Panc1 (cell line): Measurements from ENCODE around the gene ZNF442.

Experiments
- CTCF ChIP-seq: fragments of 450-650 bp; IDR thresholded peaks from 2 replicates; pipeline ENCODE4 v1.5.1; 2017; ENCODE audit warnings: mild to moderate bottlenecking
- POLR2AphosphoS5 ChIP-seq: IDR thresholded peaks from 2 replicates; pipeline ENCODE4 v1.6.1; 2012; ENCODE audit warnings: mild to moderate bottlenecking, low read depth, low read length, moderate library complexity
- SIN3A ChIP-seq: IDR thresholded peaks from 2 replicates; pipeline ENCODE4 v1.6.1; 2012; ENCODE audit warnings: low read depth, mild to moderate bottlenecking, low read length, moderate library complexity, borderline replicate concordance; ENCODE audit not compliant: insufficient read depth

- TF ChIP-seq CTCF = no peak
- no peak for TF ChIP-seq POLR2AphosphoS5
- TF ChIP-seq SIN3A = no peak
Observed at GRCh38 chr19:12411893-12412292, 46.4 kb upstream of the ZNF442 start.
